ENCODE results near the gene SRGAP3.

Gene SRGAP3

DNA sequence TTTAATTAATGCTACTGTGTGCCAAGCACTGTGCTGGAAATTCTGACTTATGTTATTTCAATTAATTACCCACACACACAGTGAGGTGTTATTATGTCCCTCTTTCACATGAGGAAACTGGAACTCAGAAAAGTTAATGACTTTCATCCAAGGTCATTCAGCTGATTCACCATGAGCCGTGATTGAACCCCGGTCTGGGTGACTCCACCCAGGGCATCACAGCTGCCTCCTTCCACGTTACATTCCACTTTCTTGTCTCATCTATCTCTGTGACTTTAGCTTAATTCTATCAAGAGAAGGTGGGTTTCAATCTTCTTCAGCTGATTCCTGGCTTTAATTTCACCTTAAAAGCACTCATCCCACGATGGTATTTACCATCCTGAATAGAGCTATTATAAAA is 16.3 kb downstream of the SRGAP3 start:
- H3K4me3 ChIP-seq (ENCODE audit: low read length), result no peak overlapping the region
- H3K27me3 ChIP-seq (ENCODE audit: control insufficient read depth, insufficient read depth, low read length), result no peaks in the 10 kb centered on the region
- H3K4me1 ChIP-seq (ENCODE audit: control insufficient read depth, insufficient read depth, low read length), result peaks cover 5% of the 10 kb centered on the region
- no peaks in the 10 kb centered on the region for H3K9me3 ChIP-seq (ENCODE audit: control insufficient read depth, low read length)
- H3K36me3 ChIP-seq (ENCODE audit: control insufficient read depth, insufficient read depth, low read length), result no peaks in the 10 kb centered on the region
- no peak overlapping the region for H3K9ac ChIP-seq (ENCODE audit: low read length)

DNA sequence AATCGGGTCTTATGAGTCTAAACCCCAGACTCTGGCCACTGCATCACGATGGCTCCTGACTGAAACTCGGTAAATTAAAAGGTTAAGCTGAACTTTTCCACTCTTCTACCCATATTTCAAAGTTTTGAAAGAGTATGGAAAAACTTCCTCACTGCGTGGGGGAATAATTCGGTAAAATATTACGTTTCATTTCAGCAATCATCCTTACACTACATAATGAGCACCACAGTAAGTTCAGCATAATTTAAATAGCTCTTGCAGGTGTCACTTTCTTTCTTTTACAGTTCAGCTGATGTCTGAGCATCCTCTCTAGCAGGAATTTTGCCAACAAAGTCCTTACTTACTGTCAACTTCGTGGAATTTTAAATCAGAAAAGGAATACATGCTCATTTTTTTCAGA is 17.5 kb downstream of the SRGAP3 start:
- Histone ChIP-seq H3K9ac (ENCODE audit: low read length) (no peak overlapping the region), H3K9me3 (ENCODE audit: control insufficient read depth, low read length) (no peaks in the 10 kb centered on the region), H3K4me3 (ENCODE audit: low read length) (no peak overlapping the region), H3K4me1 (ENCODE audit: control insufficient read depth, insufficient read depth, low read length) (peaks cover 5% of the 10 kb centered on the region), H3K36me3 (ENCODE audit: control insufficient read depth, insufficient read depth, low read length) (no peaks in the 10 kb centered on the region), H3K27me3 (ENCODE audit: control insufficient read depth, insufficient read depth, low read length) (no peaks in the 10 kb centered on the region)

DNA sequence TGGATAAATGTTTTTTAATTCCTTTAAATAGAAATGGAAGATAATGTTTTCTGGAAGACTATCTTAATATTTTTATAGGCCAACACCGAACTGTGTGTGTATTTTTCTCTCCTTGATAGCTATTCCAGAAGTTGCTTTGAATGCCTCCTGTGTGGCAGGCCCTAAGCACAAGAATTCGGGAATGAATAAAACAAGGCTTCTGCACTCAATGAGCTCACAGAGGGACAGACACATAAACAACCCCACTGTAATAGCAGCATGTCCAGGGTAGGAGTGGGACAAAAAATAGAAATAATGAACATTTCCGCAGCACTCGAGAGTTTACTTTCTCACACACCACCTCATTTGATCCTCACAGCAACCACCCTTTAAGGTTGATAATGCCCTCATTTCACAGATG is 18.0 kb downstream of the SRGAP3 start:
- Histone ChIP-seq H3K9ac (ENCODE audit: low read length) (no peak overlapping the region), H3K9me3 (ENCODE audit: control insufficient read depth, low read length) (no peaks in the 10 kb centered on the region), H3K4me3 (ENCODE audit: low read length) (no peak overlapping the region), H3K27me3 (ENCODE audit: control insufficient read depth, insufficient read depth, low read length) (no peaks in the 10 kb centered on the region), H3K36me3 (ENCODE audit: control insufficient read depth, insufficient read depth, low read length) (no peaks in the 10 kb centered on the region), H3K4me1 (ENCODE audit: control insufficient read depth, insufficient read depth, low read length) (peaks cover 5% of the 10 kb centered on the region)

DNA sequence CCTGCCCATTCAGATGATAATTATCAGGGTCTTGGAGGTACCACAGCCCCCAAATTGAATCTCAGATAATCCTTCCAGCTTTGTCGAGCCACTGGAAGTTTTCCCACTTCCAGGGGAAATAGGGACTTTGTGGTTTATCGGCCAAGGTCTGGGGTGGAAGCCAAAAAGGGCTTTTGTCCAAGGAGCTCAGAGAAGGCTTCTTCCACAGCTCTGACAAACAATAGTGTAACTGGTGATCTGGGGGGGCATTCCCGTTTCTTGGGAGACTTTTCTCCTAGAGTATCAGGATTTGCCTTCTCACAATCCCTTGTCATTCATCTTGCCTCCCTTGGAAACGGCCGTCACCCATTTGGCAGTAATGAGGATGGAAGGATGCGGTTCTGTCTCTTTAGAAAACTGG is 18.4 kb downstream of the SRGAP3 start:
- no peak overlapping the region for H3K4me3 ChIP-seq (ENCODE audit: low read length)
- H3K36me3 ChIP-seq (ENCODE audit: control insufficient read depth, insufficient read depth, low read length), result no peaks in the 10 kb centered on the region
- H3K27me3 ChIP-seq (ENCODE audit: control insufficient read depth, insufficient read depth, low read length), result no peaks in the 10 kb centered on the region
- H3K4me1 ChIP-seq (ENCODE audit: control insufficient read depth, insufficient read depth, low read length), result peaks cover 5% of the 10 kb centered on the region
- H3K9ac ChIP-seq (ENCODE audit: low read length), result no peak overlapping the region
- no peaks in the 10 kb centered on the region for H3K9me3 ChIP-seq (ENCODE audit: control insufficient read depth, low read length)

DNA sequence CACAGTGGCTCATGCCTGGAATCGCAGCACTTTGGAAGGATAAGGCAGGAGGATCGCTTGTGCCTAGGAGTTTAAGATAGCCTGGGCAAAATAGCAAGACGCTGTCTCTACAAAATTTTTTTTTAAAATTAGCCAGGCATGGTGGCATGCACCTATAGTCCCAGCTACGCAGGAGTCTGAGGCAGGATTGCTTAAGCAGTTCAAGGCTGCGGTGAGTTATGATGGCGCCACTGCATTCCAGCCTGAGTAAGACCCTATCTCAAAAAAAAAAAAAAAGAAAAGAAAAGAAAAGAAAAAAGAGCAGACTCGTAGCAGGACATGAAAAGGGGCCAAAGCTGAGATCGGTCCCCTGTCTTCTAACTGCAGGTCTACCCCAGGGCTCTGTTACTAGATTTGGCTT is 18.9 kb downstream of the SRGAP3 start:
- Histone ChIP-seq H3K27me3 (ENCODE audit: control insufficient read depth, insufficient read depth, low read length) (no peaks in the 10 kb centered on the region), H3K4me1 (ENCODE audit: control insufficient read depth, insufficient read depth, low read length) (peaks cover 5% of the 10 kb centered on the region), H3K4me3 (ENCODE audit: low read length) (no peak overlapping the region), H3K9ac (ENCODE audit: low read length) (no peak overlapping the region), H3K9me3 (ENCODE audit: control insufficient read depth, low read length) (no peaks in the 10 kb centered on the region), H3K36me3 (ENCODE audit: control insufficient read depth, insufficient read depth, low read length) (no peaks in the 10 kb centered on the region)

DNA sequence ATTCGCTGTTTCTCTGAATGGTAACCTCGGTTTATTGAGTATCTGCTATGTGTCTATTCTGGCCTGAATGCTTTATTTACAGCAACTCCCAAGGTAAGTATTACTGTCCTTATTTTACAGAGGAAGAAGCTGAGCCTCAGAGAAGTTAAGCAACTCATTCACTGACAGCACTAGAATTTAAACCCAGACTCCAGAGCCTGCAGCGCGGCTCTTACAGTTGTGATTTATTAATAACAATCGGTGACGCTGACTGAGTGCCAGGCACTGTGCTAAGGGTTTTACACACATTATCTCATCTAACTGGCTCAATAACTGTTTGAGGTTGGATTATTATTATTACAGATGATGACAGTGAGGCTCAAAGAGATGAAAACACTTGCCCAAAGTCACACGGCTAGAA is 19.6 kb downstream of the SRGAP3 start:
- H3K27me3 ChIP-seq (ENCODE audit: control insufficient read depth, insufficient read depth, low read length), result no peaks in the 10 kb centered on the region
- H3K36me3 ChIP-seq (ENCODE audit: control insufficient read depth, insufficient read depth, low read length), result no peaks in the 10 kb centered on the region
- no peaks in the 10 kb centered on the region for H3K9me3 ChIP-seq (ENCODE audit: control insufficient read depth, low read length)
- H3K9ac ChIP-seq (ENCODE audit: low read length), result no peak overlapping the region
- peaks cover 6% of the 10 kb centered on the region for H3K4me1 ChIP-seq (ENCODE audit: control insufficient read depth, insufficient read depth, low read length)
- no peak overlapping the region for H3K4me3 ChIP-seq (ENCODE audit: low read length)

DNA sequence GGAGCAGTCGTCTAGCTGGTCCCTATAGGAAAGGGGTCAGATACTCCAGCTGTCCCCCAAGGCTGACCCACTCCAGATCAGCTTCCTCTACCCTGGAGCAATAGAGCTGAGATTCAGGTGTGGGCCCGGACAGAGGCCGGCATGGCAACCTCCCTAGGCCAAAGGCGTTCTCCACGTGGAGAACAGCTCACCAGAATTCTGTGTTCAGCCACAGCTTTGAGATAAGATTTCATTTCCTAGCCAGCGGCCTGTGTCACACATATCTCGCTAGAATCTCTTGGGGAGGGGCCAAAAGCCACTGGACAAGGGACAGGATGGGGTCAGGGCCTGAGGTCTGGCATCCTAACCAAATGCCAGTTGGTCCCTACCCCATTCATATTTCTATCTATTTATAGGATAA is 20.1 kb downstream of the SRGAP3 start:
- no peak overlapping the region for H3K4me3 ChIP-seq (ENCODE audit: low read length)
- H3K36me3 ChIP-seq (ENCODE audit: control insufficient read depth, insufficient read depth, low read length), result no peaks in the 10 kb centered on the region
- H3K9me3 ChIP-seq (ENCODE audit: control insufficient read depth, low read length), result no peaks in the 10 kb centered on the region
- H3K27me3 ChIP-seq (ENCODE audit: control insufficient read depth, insufficient read depth, low read length), result no peaks in the 10 kb centered on the region
- peaks cover 11% of the 10 kb centered on the region for H3K4me1 ChIP-seq (ENCODE audit: control insufficient read depth, insufficient read depth, low read length)
- H3K9ac ChIP-seq (ENCODE audit: low read length), result no peak overlapping the region

DNA sequence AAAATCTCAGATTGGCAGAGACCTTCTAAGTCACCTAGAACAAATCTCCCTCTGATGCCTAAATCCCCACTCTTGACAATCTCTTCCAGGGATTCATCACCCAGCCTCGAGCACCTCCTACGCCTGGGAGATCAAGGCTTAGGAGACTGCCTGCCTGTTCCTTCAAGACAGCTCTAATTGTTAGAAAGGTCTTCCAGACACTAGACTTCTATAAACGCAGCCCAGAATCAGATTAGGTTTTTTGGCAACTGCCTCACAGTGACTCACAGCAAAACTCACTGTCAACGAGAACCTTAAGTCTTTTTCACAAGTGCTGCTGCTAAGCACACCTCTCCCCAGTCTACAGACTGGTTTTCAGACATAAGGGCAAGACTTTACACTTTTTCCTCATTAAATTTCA is 23.1 kb downstream of the SRGAP3 start:
- H3K36me3 ChIP-seq (ENCODE audit: control insufficient read depth, insufficient read depth, low read length), result no peaks in the 10 kb centered on the region
- no peak overlapping the region for H3K9ac ChIP-seq (ENCODE audit: low read length)
- H3K4me1 ChIP-seq (ENCODE audit: control insufficient read depth, insufficient read depth, low read length), result peaks cover 13% of the 10 kb centered on the region
- H3K9me3 ChIP-seq (ENCODE audit: control insufficient read depth, low read length), result no peaks in the 10 kb centered on the region
- no peaks in the 10 kb centered on the region for H3K27me3 ChIP-seq (ENCODE audit: control insufficient read depth, insufficient read depth, low read length)
- H3K4me3 ChIP-seq (ENCODE audit: low read length), result no peak overlapping the region

DNA sequence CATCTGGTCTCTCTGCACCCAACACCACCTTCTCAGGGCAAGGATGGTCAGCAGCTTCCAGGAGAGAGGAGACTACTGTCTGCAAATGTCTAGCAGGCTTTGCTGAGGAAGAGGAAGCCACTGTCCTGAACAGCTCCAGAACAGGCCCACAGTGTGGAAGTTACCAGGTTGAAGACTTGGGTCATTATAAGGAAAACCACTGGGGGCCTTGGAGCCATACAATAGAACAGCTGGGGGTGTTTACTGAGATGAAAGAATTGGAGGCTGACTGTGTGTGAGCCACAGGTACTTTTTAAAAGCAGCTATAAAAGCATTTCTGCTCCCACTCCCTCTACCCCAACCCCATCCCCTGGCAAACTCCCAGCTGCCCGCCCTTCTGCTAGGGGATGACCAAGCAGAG is 24.2 kb downstream of the SRGAP3 start:
- H3K27me3 ChIP-seq (ENCODE audit: control insufficient read depth, insufficient read depth, low read length), result no peaks in the 10 kb centered on the region
- no peak overlapping the region for H3K9ac ChIP-seq (ENCODE audit: low read length)
- no peaks in the 10 kb centered on the region for H3K9me3 ChIP-seq (ENCODE audit: control insufficient read depth, low read length)
- peaks cover 13% of the 10 kb centered on the region for H3K4me1 ChIP-seq (ENCODE audit: control insufficient read depth, insufficient read depth, low read length)
- no peaks in the 10 kb centered on the region for H3K36me3 ChIP-seq (ENCODE audit: control insufficient read depth, insufficient read depth, low read length)
- no peak overlapping the region for H3K4me3 ChIP-seq (ENCODE audit: low read length)

DNA sequence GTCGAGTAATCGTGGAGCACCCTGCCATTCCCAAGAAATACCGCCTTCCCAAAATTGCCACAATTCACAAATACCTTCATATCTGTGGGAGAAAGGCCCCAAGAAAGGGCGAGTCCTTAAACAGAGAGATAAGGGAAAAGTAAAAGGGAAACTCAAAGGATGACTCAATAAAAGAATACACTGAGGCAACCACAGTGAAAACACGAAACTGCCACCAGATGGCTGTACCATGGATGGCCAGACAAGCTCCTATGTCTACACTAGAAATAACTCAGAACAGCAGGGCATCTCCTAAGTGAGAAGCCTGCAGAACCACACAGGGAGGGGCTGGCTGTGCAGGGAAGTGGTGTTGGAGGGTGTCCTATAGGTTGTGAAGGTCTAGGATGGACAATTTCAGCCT is 25.0 kb downstream of the SRGAP3 start:
- H3K27me3 ChIP-seq (ENCODE audit: control insufficient read depth, insufficient read depth, low read length), result no peaks in the 10 kb centered on the region
- H3K4me1 ChIP-seq (ENCODE audit: control insufficient read depth, insufficient read depth, low read length), result peaks cover 13% of the 10 kb centered on the region
- no peaks in the 10 kb centered on the region for H3K9me3 ChIP-seq (ENCODE audit: control insufficient read depth, low read length)
- no peaks in the 10 kb centered on the region for H3K36me3 ChIP-seq (ENCODE audit: control insufficient read depth, insufficient read depth, low read length)
- H3K9ac ChIP-seq (ENCODE audit: low read length), result no peak overlapping the region
- no peak overlapping the region for H3K4me3 ChIP-seq (ENCODE audit: low read length)

DNA sequence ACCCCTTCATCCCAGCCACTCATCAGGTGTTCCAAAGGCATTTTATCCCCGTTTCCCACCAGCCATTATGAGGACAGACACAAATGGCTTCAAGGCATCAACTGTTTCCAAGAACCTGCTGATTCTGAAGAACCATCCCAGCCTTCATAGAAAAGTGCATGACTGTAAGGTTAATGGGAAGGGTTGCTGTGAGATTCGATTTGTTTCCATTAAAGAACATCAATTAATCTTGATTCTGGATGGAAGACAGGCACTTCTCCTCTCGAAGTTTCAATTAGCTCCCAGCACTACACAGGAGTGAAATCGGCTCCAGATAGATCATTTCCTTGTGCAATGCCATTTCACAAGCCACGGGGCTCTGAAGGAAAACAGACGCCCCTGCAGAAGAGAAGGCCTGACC is 25.8 kb downstream of the SRGAP3 start:
- Histone ChIP-seq H3K9me3 (ENCODE audit: control insufficient read depth, low read length) (no peaks in the 10 kb centered on the region), H3K36me3 (ENCODE audit: control insufficient read depth, insufficient read depth, low read length) (no peaks in the 10 kb centered on the region), H3K4me1 (ENCODE audit: control insufficient read depth, insufficient read depth, low read length) (peaks cover 8% of the 10 kb centered on the region), H3K27me3 (ENCODE audit: control insufficient read depth, insufficient read depth, low read length) (no peaks in the 10 kb centered on the region), H3K4me3 (ENCODE audit: low read length) (no peak overlapping the region), H3K9ac (ENCODE audit: low read length) (no peak overlapping the region)

DNA sequence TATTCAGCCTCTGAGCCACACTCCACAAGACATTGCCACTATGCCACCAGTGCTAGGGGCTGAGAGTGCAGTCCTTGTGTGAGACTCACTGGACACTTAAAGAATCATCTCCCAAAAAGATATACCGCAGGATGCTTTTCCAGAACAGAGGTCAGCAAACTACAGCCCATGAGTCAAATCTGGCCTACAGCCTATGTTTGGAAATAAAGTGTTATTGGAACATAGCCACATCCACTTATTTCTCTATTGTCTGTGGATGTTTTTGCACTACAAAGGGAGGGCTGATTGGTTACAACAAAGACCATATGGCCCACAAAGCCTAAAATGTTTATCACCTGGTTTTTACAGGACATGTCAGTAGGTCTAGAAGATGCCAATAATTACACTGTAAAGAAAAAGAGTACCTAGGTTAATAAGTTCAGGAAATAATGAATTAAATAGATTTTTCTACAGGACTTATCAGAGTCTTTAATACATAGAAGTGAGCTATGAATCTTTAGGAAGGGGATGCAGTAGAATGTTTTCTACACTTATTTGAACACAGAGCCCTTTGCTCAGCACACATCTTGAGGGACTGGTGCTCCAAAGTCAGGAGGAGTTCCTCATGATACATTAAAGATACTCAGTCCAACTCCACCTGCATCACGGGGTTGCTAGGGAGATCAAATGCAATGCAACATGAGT is 26.3 kb downstream of the SRGAP3 start:
- Histone ChIP-seq H3K9me3 (ENCODE audit: control insufficient read depth, low read length) (no peaks in the 10 kb centered on the region), H3K4me1 (ENCODE audit: control insufficient read depth, insufficient read depth, low read length) (peaks cover 8% of the 10 kb centered on the region), H3K27me3 (ENCODE audit: control insufficient read depth, insufficient read depth, low read length) (no peaks in the 10 kb centered on the region), H3K36me3 (ENCODE audit: control insufficient read depth, insufficient read depth, low read length) (no peaks in the 10 kb centered on the region), H3K9ac (ENCODE audit: low read length) (no peak overlapping the region), H3K4me3 (ENCODE audit: low read length) (no peak overlapping the region)

DNA sequence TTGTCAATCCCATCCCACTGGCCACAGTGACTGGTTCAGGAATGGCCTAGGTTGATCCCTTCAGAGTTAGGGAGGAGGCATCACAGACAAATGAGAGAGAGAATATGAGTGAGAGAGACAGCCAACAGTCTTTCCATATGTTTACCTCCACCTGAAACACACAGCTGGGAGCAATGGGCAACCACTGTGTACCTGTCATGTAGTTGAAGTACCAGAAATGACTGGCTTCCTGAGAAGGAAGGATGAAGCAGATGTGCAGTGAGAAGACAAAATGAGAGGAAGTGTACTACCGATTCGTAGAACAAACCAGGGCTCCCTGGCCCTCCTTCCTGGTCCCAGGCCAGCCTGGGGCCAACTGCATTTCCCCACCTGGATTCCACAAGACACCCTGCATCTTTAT is 27.4 kb downstream of the SRGAP3 start:
- Histone ChIP-seq H3K4me3 (ENCODE audit: low read length) (no peak overlapping the region), H3K36me3 (ENCODE audit: control insufficient read depth, insufficient read depth, low read length) (no peaks in the 10 kb centered on the region), H3K4me1 (ENCODE audit: control insufficient read depth, insufficient read depth, low read length) (peaks cover 8% of the 10 kb centered on the region), H3K27me3 (ENCODE audit: control insufficient read depth, insufficient read depth, low read length) (no peaks in the 10 kb centered on the region), H3K9me3 (ENCODE audit: control insufficient read depth, low read length) (no peaks in the 10 kb centered on the region), H3K9ac (ENCODE audit: low read length) (no peak overlapping the region)

Measured in mucosa of stomach (tissue), 1 donor.